Pancreas (tissue), 10 donors: ENCODE measurements around the gene PAX2. TPM values are rescaled to one million over a fixed set of nuclear protein-coding genes. Genes with fewer than 3 reads are reported as not detected.

ENCODE experiments used
- ATAC-seq, 4 donors: fragments of 200-7000 bp; cut with Tn5 transposase; one replicate each; pipeline versions ENCODE4 v1.8.0 to v1.9.1; 2020; ENCODE audit warnings: mild to moderate bottlenecking in 4 of 4, moderate library complexity in 4 of 4
- DNase-seq, 6 donors: peaks; one replicate each; pipeline ENCODE4 v3.0.0-alpha.2; 2020
- FAIRE-seq: peaks from 2 replicates; lab custom pipeline; 2012; peaks lifted over from hg19 to GRCh38; lab: Jason Lieb, UNC
- H3K27ac ChIP-seq, 4 donors: fragments of 200-600 bp; sonication (generic); 1 replicate in 3 of 4; 2 replicates in 1 of 4; pipeline versions ENCODE4 v1.5.0 to v1.8.0; 2020
- H3K27me3 ChIP-seq, 4 donors: fragments of 200-600 bp; one replicate each; pipeline ENCODE4 v1.8.0; 2021
- H3K36me3 ChIP-seq, 3 donors: fragments of 200-600 bp; sonication (generic) in 1 of 3; one replicate each; pipeline versions ENCODE4 v1.5.0 to v1.8.0; 2020 to 2021
- H3K4me1 ChIP-seq, 3 donors: fragments of 200-600 bp; one replicate each; pipeline ENCODE4 v1.8.0; 2021
- H3K4me3 ChIP-seq, 4 donors: fragments of 200-600 bp; sonication (generic) in 2 of 4; one replicate each; pipeline versions ENCODE4 v1.5.0 to v1.8.0; 2020 to 2021
- H3K9me3 ChIP-seq, 4 donors: fragments of 200-600 bp; one replicate each; pipeline ENCODE4 v1.8.0; 2021
- CTCF ChIP-seq, 4 donors: fragments of 200-600 bp; sonication (generic) in 3 of 4; IDR thresholded peaks; one replicate each; pipeline versions ENCODE4 v1.5.0 to v1.8.0; 2021; ENCODE audit warnings: antibody characterized with exemption in 4 of 4
- WGBS, 2 donors: extraction: QIAGEN DNeasy Blood & Tissue Kit; methylation state at CpG; one replicate each; pipeline ENCODE4 v1.1.7; 2013; 5-methylcytosine and 5-hydroxymethylcytosine counted together
- intact Hi-C, 3 donors: fragments of 100-400 bp; cut with DNase I; formaldehyde crosslinking; loops; one replicate each; pipeline versions ENCODE4 v1.11.1 to v1.14.2; 2022
- polyA plus RNA-seq, 2 donors: library from polyadenylated mRNA; stranded (reverse); fragments of 200-250 nt; gene quantifications; one replicate each; pipeline ENCODE4 v1.2.3, GENCODE V29; 2013
- total RNA-seq, 6 donors: library from RNA; stranded (reverse); fragmentation: NEBNext Ultra II Directional in 4 of 6; extraction: Animal tissue kit (Norgen Biotek cat#: 25700) in 4 of 6; gene quantifications; one replicate each; pipeline versions ENCODE4 v1.2.1 to v1.2.4, GENCODE V29; 2021 to 2023
- donor health status: healthy with polysubstance abuse.
- donor health status: DM: no; HTN: no; CAD: no; lungs with moderate emphysema.
- donor health status: DM: no; HTN: no; CAD: no.
- donor health status: control.
- donor health status: control.
- donor health status: Bipolar disorder and iron deficiency.
- donor health status: DM: yes; HTN: yes; CAD: no.
- donor health status: DM: no; HTN: no; CAD: no.
- donor health status: DM: no; HTN: no; CAD: no.
- donor health status: DM: yes; HTN: yes; CAD: no.

The PAX2 gene
- total and polyA plus RNA-seq, 8 donors: 0.07 to 0.49 (median 0.26) TPM

GRCh38 chr10:100737355-100738054, 7.9 kb upstream of the PAX2 start:
- peak overlapping the region in 2 of 4 donors; percentile 14 to 33 for H3K4me3 ChIP-seq
- no peaks in the 10 kb centered on the region for H3K36me3 ChIP-seq
- DNase-seq (no peak), ATAC-seq (peak in 1 of 4 donors; percentile 26), FAIRE-seq (no peak)
- no peak overlapping the region for H3K27ac ChIP-seq
- H3K27me3 ChIP-seq: peaks cover 0 to 52% (median 24%) of the 10 kb centered on the region in 4 donors
- WGBS, 2 donors: 8 to 9% methylated on average over 47 to 51 of the region's 51 CpGs
- no peak for TF ChIP-seq CTCF (IDR thresholded peaks at IDR 0.05)
- intact Hi-C loops: no loop called here
- H3K9me3 ChIP-seq: no peaks in the 10 kb centered on the region
- H3K4me1 ChIP-seq: peaks cover 5 to 6% (median 5%) of the 10 kb centered on the region in 3 donors

GRCh38 chr10:100738055-100738827, 7.1 kb upstream of the PAX2 start:
- ATAC-seq (no peak), FAIRE-seq (no peak), DNase-seq (no peak)
- 15 to 16% methylated on average over 21 of the region's 21 CpGs for WGBS, 2 donors
- intact Hi-C loops: no loop called here
- no peaks in the 10 kb centered on the region for H3K36me3 ChIP-seq
- no peaks in the 10 kb centered on the region for H3K9me3 ChIP-seq
- peaks cover 0 to 54% (median 27%) of the 10 kb centered on the region in 4 donors for H3K27me3 ChIP-seq
- no peak overlapping the region for H3K27ac ChIP-seq
- H3K4me1 ChIP-seq: peaks cover 5 to 6% (median 5%) of the 10 kb centered on the region in 3 donors
- TF ChIP-seq CTCF (IDR thresholded peaks at IDR 0.05): no peak
- no peak overlapping the region for H3K4me3 ChIP-seq

- H3K27me3 ChIP-seq: peaks cover 0 to 55% (median 27%) of the 10 kb centered on the region in 4 donors
These were observed 5.6 kb upstream of the PAX2 start for GRCh38 chr10:100739517-100740368.

More at GRCh38 chr10:100739517-100740368, 5.6 kb upstream of the PAX2 start:
- H3K4me1 ChIP-seq: peaks cover 5 to 14% (median 5%) of the 10 kb centered on the region in 3 donors
- DNase-seq (peak in 3 of 6 donors; percentile 35 to 74 (median 72)), ATAC-seq (peak; percentile 53 to 76 (median 74)), FAIRE-seq (no peak)
- intact Hi-C loops: loop anchor here in 2 of 3 donors (5.0 to 10.0 kb wide), 2 partner anchors 175 to 177 kb away; no protein-coding TSS in a partner anchor
- peak overlapping the region in 2 of 4 donors; percentile 9 to 28 for H3K4me3 ChIP-seq
- H3K27ac ChIP-seq: no peak overlapping the region
- 5 to 6% methylated on average over 51 to 56 of the region's 56 CpGs for WGBS, 2 donors
- TF ChIP-seq CTCF (IDR thresholded peaks at IDR 0.05): no peak
- H3K9me3 ChIP-seq: no peaks in the 10 kb centered on the region
- no peaks in the 10 kb centered on the region for H3K36me3 ChIP-seq
